ENCODE measurements around the gene ME1. TPM values are rescaled to one million over a fixed set of nuclear protein-coding genes. Genes with fewer than 3 reads are reported as not detected.

ME1 gene
- total and polyA plus RNA-seq, 2 of the 13 experiments (the other 11 are each of a cell fraction or from before 2014, with no cell fraction given) = not detected

DNA sequence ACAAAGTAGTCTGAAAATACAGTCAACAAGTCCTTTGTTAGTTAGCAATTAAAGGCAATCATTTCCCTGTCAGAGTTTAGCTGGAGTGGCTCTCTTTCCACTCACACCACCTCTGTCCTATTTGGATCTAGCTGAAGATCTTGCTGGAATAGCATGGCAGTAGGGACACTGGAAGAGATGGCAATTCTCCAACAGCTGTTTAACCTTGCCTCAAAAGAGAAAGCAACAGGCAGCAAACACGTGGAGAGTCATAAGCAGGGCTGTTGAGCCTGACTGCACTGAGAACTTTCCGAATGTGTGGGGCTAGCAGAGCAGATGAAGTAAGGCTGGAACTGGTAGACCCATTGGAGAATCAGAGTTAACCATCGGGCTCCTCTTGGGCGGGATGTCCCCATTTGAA is 43.5 kb upstream of the ME1 start (continued):
- TF ChIP-seq YY1 (IDR thresholded peaks at IDR 0.05; ENCODE audit: insufficient read depth, insufficient replicate concordance, low read depth, low read length) (no peak), HMGA1 (CRISPR knock-in tag; conservative IDR thresholded peaks at IDR 0.05) (no peak), MIER3 (CRISPR knock-in tag; IDR thresholded peaks at IDR 0.05; ENCODE audit: borderline replicate concordance) (no peak), ZNF430 (CRISPR knock-in tag; IDR thresholded peaks at IDR 0.05) (no peak), HNRNPH1 (optimal IDR thresholded peaks at IDR 0.05; ENCODE audit: low read depth, low read length) (no peak), SRSF9 (IDR thresholded peaks at IDR 0.05; ENCODE audit: borderline replicate concordance, insufficient read depth, low read depth, low read length, poor library complexity, severe bottlenecking) (no peak), MXI1 (IDR thresholded peaks at IDR 0.05; ENCODE audit: borderline replicate concordance, low read depth, low read length) (no peak), NPAS2 (CRISPR knock-in tag; IDR thresholded peaks at IDR 0.05; ENCODE audit: borderline replicate concordance) (no peak), ZNF7 (CRISPR knock-in tag; IDR thresholded peaks at IDR 0.05) (no peak)
- TF ChIP-seq, protein P1, sequence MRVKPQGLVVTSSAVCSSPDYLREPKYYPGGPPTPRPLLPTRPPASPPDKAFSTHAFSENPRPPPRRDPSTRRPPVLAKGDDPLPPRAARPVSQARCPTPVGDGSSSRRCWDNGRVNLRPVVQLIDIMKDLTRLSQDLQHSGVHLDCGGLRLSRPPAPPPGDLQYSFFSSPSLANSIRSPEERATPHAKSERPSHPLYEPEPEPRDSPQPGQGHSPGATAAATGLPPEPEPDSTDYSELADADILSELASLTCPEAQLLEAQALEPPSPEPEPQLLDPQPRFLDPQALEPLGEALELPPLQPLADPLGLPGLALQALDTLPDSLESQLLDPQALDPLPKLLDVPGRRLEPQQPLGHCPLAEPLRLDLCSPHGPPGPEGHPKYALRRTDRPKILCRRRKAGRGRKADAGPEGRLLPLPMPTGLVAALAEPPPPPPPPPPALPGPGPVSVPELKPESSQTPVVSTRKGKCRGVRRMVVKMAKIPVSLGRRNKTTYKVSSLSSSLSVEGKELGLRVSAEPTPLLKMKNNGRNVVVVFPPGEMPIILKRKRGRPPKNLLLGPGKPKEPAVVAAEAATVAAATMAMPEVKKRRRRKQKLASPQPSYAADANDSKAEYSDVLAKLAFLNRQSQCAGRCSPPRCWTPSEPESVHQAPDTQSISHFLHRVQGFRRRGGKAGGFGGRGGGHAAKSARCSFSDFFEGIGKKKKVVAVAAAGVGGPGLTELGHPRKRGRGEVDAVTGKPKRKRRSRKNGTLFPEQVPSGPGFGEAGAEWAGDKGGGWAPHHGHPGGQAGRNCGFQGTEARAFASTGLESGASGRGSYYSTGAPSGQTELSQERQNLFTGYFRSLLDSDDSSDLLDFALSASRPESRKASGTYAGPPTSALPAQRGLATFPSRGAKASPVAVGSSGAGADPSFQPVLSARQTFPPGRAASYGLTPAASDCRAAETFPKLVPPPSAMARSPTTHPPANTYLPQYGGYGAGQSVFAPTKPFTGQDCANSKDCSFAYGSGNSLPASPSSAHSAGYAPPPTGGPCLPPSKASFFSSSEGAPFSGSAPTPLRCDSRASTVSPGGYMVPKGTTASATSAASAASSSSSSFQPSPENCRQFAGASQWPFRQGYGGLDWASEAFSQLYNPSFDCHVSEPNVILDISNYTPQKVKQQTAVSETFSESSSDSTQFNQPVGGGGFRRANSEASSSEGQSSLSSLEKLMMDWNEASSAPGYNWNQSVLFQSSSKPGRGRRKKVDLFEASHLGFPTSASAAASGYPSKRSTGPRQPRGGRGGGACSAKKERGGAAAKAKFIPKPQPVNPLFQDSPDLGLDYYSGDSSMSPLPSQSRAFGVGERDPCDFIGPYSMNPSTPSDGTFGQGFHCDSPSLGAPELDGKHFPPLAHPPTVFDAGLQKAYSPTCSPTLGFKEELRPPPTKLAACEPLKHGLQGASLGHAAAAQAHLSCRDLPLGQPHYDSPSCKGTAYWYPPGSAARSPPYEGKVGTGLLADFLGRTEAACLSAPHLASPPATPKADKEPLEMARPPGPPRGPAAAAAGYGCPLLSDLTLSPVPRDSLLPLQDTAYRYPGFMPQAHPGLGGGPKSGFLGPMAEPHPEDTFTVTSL (CRISPR knock-in tag; IDR thresholded peaks at IDR 0.05; ENCODE audit: borderline replicate concordance) = no peak
- TF ChIP-seq, protein P2, sequence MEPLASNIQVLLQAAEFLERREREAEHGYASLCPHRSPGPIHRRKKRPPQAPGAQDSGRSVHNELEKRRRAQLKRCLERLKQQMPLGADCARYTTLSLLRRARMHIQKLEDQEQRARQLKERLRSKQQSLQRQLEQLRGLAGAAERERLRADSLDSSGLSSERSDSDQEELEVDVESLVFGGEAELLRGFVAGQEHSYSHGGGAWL (CRISPR knock-in tag; IDR thresholded peaks at IDR 0.05) = no peak
- TF ChIP-seq, protein P3, sequence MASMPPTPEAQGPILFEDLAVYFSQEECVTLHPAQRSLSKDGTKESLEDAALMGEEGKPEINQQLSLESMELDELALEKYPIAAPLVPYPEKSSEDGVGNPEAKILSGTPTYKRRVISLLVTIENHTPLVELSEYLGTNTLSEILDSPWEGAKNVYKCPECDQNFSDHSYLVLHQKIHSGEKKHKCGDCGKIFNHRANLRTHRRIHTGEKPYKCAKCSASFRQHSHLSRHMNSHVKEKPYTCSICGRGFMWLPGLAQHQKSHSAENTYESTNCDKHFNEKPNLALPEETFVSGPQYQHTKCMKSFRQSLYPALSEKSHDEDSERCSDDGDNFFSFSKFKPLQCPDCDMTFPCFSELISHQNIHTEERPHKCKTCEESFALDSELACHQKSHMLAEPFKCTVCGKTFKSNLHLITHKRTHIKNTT (CRISPR knock-in tag; IDR thresholded peaks at IDR 0.05) = no peak
